Measurements from ENCODE around the gene CD151. TPM values are rescaled to one million over a fixed set of nuclear protein-coding genes. Genes with fewer than 3 reads are reported as not detected.
A peak's percentile ranks its signal among the peaks of the same experiment; 100 is the strongest.

Gene CD151
- total RNA-seq, 6 experiments from 2014 or later, result 719 to 1,001 (median 755) TPM

DNA sequence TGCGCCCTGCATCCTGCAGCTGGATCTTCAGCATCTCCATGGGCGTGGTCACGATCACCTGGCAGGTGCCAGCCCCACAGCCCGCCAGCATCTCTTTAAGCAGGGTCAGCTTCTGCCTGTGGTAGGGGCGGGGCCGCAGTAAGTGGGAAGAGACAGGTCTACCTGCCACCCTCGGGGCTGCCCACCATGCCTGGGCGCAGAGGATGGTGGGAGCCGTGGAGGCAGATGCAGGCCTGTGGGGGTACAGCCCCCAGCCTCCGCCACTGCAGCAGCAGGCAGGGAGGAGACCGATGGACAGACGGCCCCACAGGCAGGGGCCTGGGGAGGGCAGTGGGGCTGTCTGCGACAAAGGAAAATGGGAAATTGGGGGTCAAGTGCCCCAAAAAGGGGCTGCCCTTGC, 39.9 kb upstream of the CD151 start:
- TF ChIP-seq, protein P1, sequence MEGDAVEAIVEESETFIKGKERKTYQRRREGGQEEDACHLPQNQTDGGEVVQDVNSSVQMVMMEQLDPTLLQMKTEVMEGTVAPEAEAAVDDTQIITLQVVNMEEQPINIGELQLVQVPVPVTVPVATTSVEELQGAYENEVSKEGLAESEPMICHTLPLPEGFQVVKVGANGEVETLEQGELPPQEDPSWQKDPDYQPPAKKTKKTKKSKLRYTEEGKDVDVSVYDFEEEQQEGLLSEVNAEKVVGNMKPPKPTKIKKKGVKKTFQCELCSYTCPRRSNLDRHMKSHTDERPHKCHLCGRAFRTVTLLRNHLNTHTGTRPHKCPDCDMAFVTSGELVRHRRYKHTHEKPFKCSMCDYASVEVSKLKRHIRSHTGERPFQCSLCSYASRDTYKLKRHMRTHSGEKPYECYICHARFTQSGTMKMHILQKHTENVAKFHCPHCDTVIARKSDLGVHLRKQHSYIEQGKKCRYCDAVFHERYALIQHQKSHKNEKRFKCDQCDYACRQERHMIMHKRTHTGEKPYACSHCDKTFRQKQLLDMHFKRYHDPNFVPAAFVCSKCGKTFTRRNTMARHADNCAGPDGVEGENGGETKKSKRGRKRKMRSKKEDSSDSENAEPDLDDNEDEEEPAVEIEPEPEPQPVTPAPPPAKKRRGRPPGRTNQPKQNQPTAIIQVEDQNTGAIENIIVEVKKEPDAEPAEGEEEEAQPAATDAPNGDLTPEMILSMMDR (IDR thresholded peaks at IDR 0.05), result no peak
- DNase-seq, result no peak
- Mint-ChIP-seq H3K9me3 (no peaks in the 10 kb centered on the region), H3K27me3 (ENCODE audit: insufficient read depth) (peaks cover 2% of the 10 kb centered on the region; the same call in 1 of the 2 replicates), H3K4me1 (ENCODE audit: low read depth) (peaks cover 17% of the 10 kb centered on the region), H3K4me3 (no peak overlapping the region), H3K27ac (no peak overlapping the region), H3K36me3 (ENCODE audit: low read depth) (no peaks in the 10 kb centered on the region)

- TF ChIP-seq, protein P1 (IDR thresholded peaks at IDR 0.05), result no peak
- no peak for DNase-seq
- peaks cover 17% of the 10 kb centered on the region for H3K4me1 Mint-ChIP-seq (ENCODE audit: low read depth)
- peaks cover 2% of the 10 kb centered on the region; the same call in 1 of the 2 replicates for H3K27me3 Mint-ChIP-seq (ENCODE audit: insufficient read depth)
- H3K27ac Mint-ChIP-seq, result no peak overlapping the region
- H3K9me3 Mint-ChIP-seq, result no peaks in the 10 kb centered on the region
- H3K4me3 Mint-ChIP-seq, result no peak overlapping the region
- no peaks in the 10 kb centered on the region for H3K36me3 Mint-ChIP-seq (ENCODE audit: low read depth)
Measured at GRCh38 chr11:793556-793955, 39.2 kb upstream of the CD151 start.

GRCh38 chr11:794013-794765, 38.6 kb upstream of the CD151 start:
- H3K27ac Mint-ChIP-seq, result no peak overlapping the region
- peaks cover 17% of the 10 kb centered on the region for H3K4me1 Mint-ChIP-seq (ENCODE audit: low read depth)
- peak overlapping the region; percentile 91; the same call in 1 of the 2 replicates for H3K4me3 Mint-ChIP-seq
- TF ChIP-seq, protein P1 (IDR thresholded peaks at IDR 0.05), result no peak
- DNase-seq, result no peak
- no peaks in the 10 kb centered on the region for H3K9me3 Mint-ChIP-seq
- no peaks in the 10 kb centered on the region for H3K36me3 Mint-ChIP-seq (ENCODE audit: low read depth)
- peaks cover 2% of the 10 kb centered on the region; the same call in 1 of the 2 replicates for H3K27me3 Mint-ChIP-seq (ENCODE audit: insufficient read depth)

GRCh38 chr11:794766-795633, 37.8 kb upstream of the CD151 start:
- H3K27ac Mint-ChIP-seq, result peak overlapping the region; percentile 54
- H3K4me3 Mint-ChIP-seq, result peak overlapping the region; percentile 91
- DNase-seq, result no peak
- H3K9me3 Mint-ChIP-seq, result no peaks in the 10 kb centered on the region
- H3K36me3 Mint-ChIP-seq (ENCODE audit: low read depth), result no peaks in the 10 kb centered on the region
- TF ChIP-seq, protein P1 (IDR thresholded peaks at IDR 0.05), result no peak
- peaks cover 2% of the 10 kb centered on the region; the same call in 1 of the 2 replicates for H3K27me3 Mint-ChIP-seq (ENCODE audit: insufficient read depth)
- H3K4me1 Mint-ChIP-seq (ENCODE audit: low read depth), result peaks cover 17% of the 10 kb centered on the region

- Mint-ChIP-seq H3K4me1 (ENCODE audit: low read depth) (peaks cover 12% of the 10 kb centered on the region), H3K27ac (peak overlapping the region; percentile 89), H3K4me3 (peak overlapping the region; percentile 91), H3K9me3 (no peaks in the 10 kb centered on the region), H3K36me3 (ENCODE audit: low read depth) (no peaks in the 10 kb centered on the region), H3K27me3 (ENCODE audit: insufficient read depth) (peaks cover 2% of the 10 kb centered on the region; the same call in 1 of the 2 replicates)
- DNase-seq, result peak; percentile 85
- TF ChIP-seq, protein P1 (IDR thresholded peaks at IDR 0.05), result no peak
Measured at GRCh38 chr11:795634-796564, 36.9 kb upstream of the CD151 start.

All from HFFc6 (cell line).